IMR-90 (cell line): ENCODE results near the gene CERS6. TPM values are rescaled to one million over a fixed set of nuclear protein-coding genes. Genes with fewer than 3 reads are reported as not detected.

Source experiments
- ATAC-seq: fragments of 200-7000 bp; cut with Tn5 transposase; 2 replicates; pipeline ENCODE4 v1.9.1; 2020; ENCODE audit warnings: low read depth, mild to moderate bottlenecking, moderate library complexity
- BruUV-seq: library from RNA; stranded (reverse); fragments of 400-500 nt; replicated peaks from 2 replicates; lab custom pipeline; 2021; lab: Mats Ljungman, UMichigan
- CTCF ChIA-PET: fragments of 300-600 bp; formaldehyde crosslinking; extraction: SDS; loops from one replicate; lab custom pipeline; 2021; ENCODE audit warnings: antibody characterized with exemption; lab: Yijun Ruan, JAX
- POLR2A ChIA-PET: fragments of 300-600 bp; sonication (Branson Sonifier 250); formaldehyde crosslinking; loops from one replicate; lab custom pipeline; 2022; ENCODE audit warnings: antibody characterized with exemption; ENCODE audit not compliant: unreplicated experiment; lab: Charles Lee
- DNase-seq: peaks from one replicate; pipeline ENCODE4 v3.0.0; 2013
- H2AFZ ChIP-seq: replicated peaks from 2 replicates; pipeline ENCODE3; 2013; ENCODE audit warnings: low read length, mild to moderate bottlenecking; ENCODE audit not compliant: poor library complexity
- H2AK5ac ChIP-seq: 2 replicates; pipeline ENCODE4 v1.6.1; 2013; ENCODE audit warnings: low read depth, low read length, inconsistent platforms
- H2AK9ac ChIP-seq: replicated peaks from 2 replicates; pipeline ENCODE3; 2013; ENCODE audit warnings: mild to moderate bottlenecking, low read depth, low read length, moderate library complexity; ENCODE audit not compliant: poor library complexity
- H2BK120ac ChIP-seq: 2 replicates; pipeline ENCODE4 v1.6.1; 2013; ENCODE audit warnings: low read depth, low read length, inconsistent platforms
- H2BK15ac ChIP-seq: 3 replicates; pipeline ENCODE4 v1.6.1; 2013; ENCODE audit warnings: low read depth, low read length, inconsistent platforms
- H2BK20ac ChIP-seq: 2 replicates; pipeline ENCODE4 v1.6.1; 2013; ENCODE audit warnings: low read depth, mild to moderate bottlenecking, inconsistent platforms, low read length, moderate library complexity
- H2BK5ac ChIP-seq: 2 replicates; pipeline ENCODE4 v1.6.1; 2013; ENCODE audit warnings: mild to moderate bottlenecking, low read depth, low read length, inconsistent platforms; ENCODE audit not compliant: poor library complexity, severe bottlenecking
- H3K14ac ChIP-seq: replicated peaks from 2 replicates; pipeline ENCODE4 v1.6.1; 2013; ENCODE audit warnings: low read depth, low read length, inconsistent platforms
- H3K18ac ChIP-seq: 2 replicates; pipeline ENCODE4 v1.6.1; 2013; ENCODE audit warnings: low read depth, low read length, control low read depth
- H3K23ac ChIP-seq: 2 replicates; pipeline ENCODE4 v1.6.1; 2013; ENCODE audit warnings: low read depth, low read length, inconsistent platforms
- H3K27ac ChIP-seq: 2 replicates; pipeline ENCODE4 v1.5.1; 2013; ENCODE audit warnings: mild to moderate bottlenecking, control low read depth, low read length; ENCODE audit not compliant: insufficient read depth
- H3K27me3 ChIP-seq: 2 replicates; pipeline ENCODE4 v1.6.1; 2013; ENCODE audit warnings: low read length; ENCODE audit not compliant: control insufficient read depth, insufficient read depth
- H3K36me3 ChIP-seq: 2 replicates; pipeline ENCODE4 v1.6.1; 2013; ENCODE audit warnings: low read length, mixed read lengths; ENCODE audit not compliant: control insufficient read depth, insufficient read depth
- H3K4ac ChIP-seq: 2 replicates; pipeline ENCODE4 v1.6.1; 2013; ENCODE audit warnings: low read depth, low read length, inconsistent platforms
- H3K4me1 ChIP-seq: 2 replicates; pipeline ENCODE4 v1.6.1; 2013; ENCODE audit warnings: low read length, mixed read lengths; ENCODE audit not compliant: control insufficient read depth, insufficient read depth
- H3K4me2 ChIP-seq: 2 replicates; pipeline ENCODE4 v1.6.1; 2013; ENCODE audit warnings: low read depth, mild to moderate bottlenecking, control low read depth, low read length, moderate library complexity
- H3K4me3 ChIP-seq: 2 replicates; pipeline ENCODE4 v1.5.1; 2013; ENCODE audit warnings: low read depth, mild to moderate bottlenecking, control low read depth, low read length, moderate library complexity; ENCODE audit not compliant: insufficient read depth
- H3K56ac ChIP-seq: 2 replicates; pipeline ENCODE4 v1.6.1; 2013; ENCODE audit warnings: low read length, inconsistent platforms; ENCODE audit not compliant: insufficient read depth; ENCODE audit errors: extremely low read depth
- H3K79me1 ChIP-seq, 2 experiments: 2 replicates each; pipeline ENCODE4 v1.6.1; 2013; ENCODE audit warnings: low read length in 2 of 2, inconsistent platforms in 1 of 2, low read depth in 1 of 2
- H3K9ac ChIP-seq: 2 replicates; pipeline ENCODE4 v1.6.1; 2013; ENCODE audit warnings: low read depth, low read length, control low read depth
- H3K9me1 ChIP-seq: 2 replicates; pipeline ENCODE4 v1.6.1; 2013; ENCODE audit warnings: low read length, inconsistent platforms; ENCODE audit not compliant: insufficient read depth
- H3K9me3 ChIP-seq: 2 replicates; pipeline ENCODE4 v1.6.1; 2013; ENCODE audit warnings: low read length; ENCODE audit not compliant: control insufficient read depth, insufficient read depth
- H4K20me1 ChIP-seq: 2 replicates; pipeline ENCODE4 v1.6.1; 2013; ENCODE audit warnings: low read length, inconsistent platforms; ENCODE audit not compliant: insufficient read depth
- H4K5ac ChIP-seq: 2 replicates; pipeline ENCODE4 v1.6.1; 2013; ENCODE audit warnings: mild to moderate bottlenecking, low read depth, low read length, control low read depth
- H4K8ac ChIP-seq, 2 experiments: 2 replicates each; pipeline ENCODE4 v1.6.1; 2013; ENCODE audit warnings: low read depth in 2 of 2, low read length in 2 of 2, control low read depth in 1 of 2, inconsistent platforms in 1 of 2
- H4K91ac ChIP-seq: 2 replicates; pipeline ENCODE4 v1.6.1; 2013; ENCODE audit warnings: low read depth, low read length, inconsistent platforms; ENCODE audit not compliant: insufficient read depth
- BHLHE40 ChIP-seq: fragments of 150-350 bp; IDR thresholded peaks from 2 replicates; pipeline ENCODE4 v1.6.1; 2016; ENCODE audit warnings: mild to moderate bottlenecking, low read depth, low read length
- CEBPB ChIP-seq: IDR thresholded peaks from 2 replicates; pipeline ENCODE4 v1.6.1; 2012; ENCODE audit warnings: low read depth, low read length, improper control_type of control experiment
- CHD1 ChIP-seq: IDR thresholded peaks from 2 replicates; pipeline ENCODE4 v1.6.1; 2012; ENCODE audit warnings: low read depth, low read length, improper control_type of control experiment
- FOS ChIP-seq: fragments of 150-350 bp; IDR thresholded peaks from 2 replicates; pipeline ENCODE4 v1.6.1; 2016; ENCODE audit warnings: low read depth, low read length
- MAFK ChIP-seq: IDR thresholded peaks from 2 replicates; pipeline ENCODE4 v1.6.1; 2012; ENCODE audit warnings: low read depth, low read length, improper control_type of control experiment
- MAZ ChIP-seq: IDR thresholded peaks from 2 replicates; pipeline ENCODE4 v1.6.1; 2012; ENCODE audit warnings: low read depth, mild to moderate bottlenecking, low read length, improper control_type of control experiment, moderate library complexity, borderline replicate concordance
- MXI1 ChIP-seq: IDR thresholded peaks from 2 replicates; pipeline ENCODE4 v1.6.1; 2012; ENCODE audit warnings: low read depth, mild to moderate bottlenecking, low read length, moderate library complexity, borderline replicate concordance
- NFE2L2 ChIP-seq: fragments of 150-350 bp; IDR thresholded peaks from 2 replicates; pipeline ENCODE4 v1.6.1; 2016; ENCODE audit warnings: low read depth, mild to moderate bottlenecking, low read length
- POLR2A ChIP-seq: IDR thresholded peaks from 2 replicates; pipeline ENCODE4 v1.6.1; 2012; ENCODE audit warnings: mild to moderate bottlenecking, low read depth, low read length
- RAD21 ChIP-seq: IDR thresholded peaks from 2 replicates; pipeline ENCODE4 v1.6.1; 2012; ENCODE audit warnings: low read length, improper control_type of control experiment
- RCOR1 ChIP-seq: IDR thresholded peaks from 2 replicates; pipeline ENCODE4 v1.6.1; 2012; ENCODE audit warnings: mild to moderate bottlenecking, low read length, improper control_type of control experiment; ENCODE audit not compliant: insufficient replicate concordance
- RFX5 ChIP-seq: IDR thresholded peaks from 2 replicates; pipeline ENCODE4 v1.8.0; 2012; ENCODE audit warnings: low read depth, mild to moderate bottlenecking, low read length, moderate library complexity
- SMC3 ChIP-seq: fragments of 150-350 bp; IDR thresholded peaks from 2 replicates; pipeline ENCODE4 v1.6.1; 2016; ENCODE audit warnings: low read depth, mild to moderate bottlenecking, antibody characterized with exemption, low read length, moderate library complexity
- WGBS, 2 experiments: methylation state at CpG; one replicate each; pipeline versions ENCODE4 v1.1.5 to v1.1.7; 2013; ENCODE audit warnings: missing lambda C conversion rate in 2 of 2; ENCODE audit not compliant: insufficient read length in 1 of 2; ENCODE audit errors: extremely low coverage in 2 of 2; 5-methylcytosine and 5-hydroxymethylcytosine counted together
- dilution Hi-C: fragments of 300-500 bp; cut with HindIII; formaldehyde crosslinking; loops from one replicate; pipeline ENCODE4 v1.14.3; 2018; ENCODE audit warnings: low sequenced_read_pairs; ENCODE audit not compliant: unreplicated experiment
- in situ Hi-C: fragments of 300-500 bp; cut with MboI; formaldehyde crosslinking; loops from 3 replicates; pipeline ENCODE4 v1.14.3; 2019; ENCODE audit warnings: low sequenced_read_pairs, inconsistent platforms, mixed read lengths
- intact Hi-C: fragments of 100-400 bp; cut with micrococcal nuclease; formaldehyde crosslinking; loops from 2 replicates; pipeline ENCODE4 v1.10.0; 2022
- polyA plus RNA-seq, 3 experiments: library from polyadenylated mRNA; depleted of rRNA; stranded (reverse); fragments of >200 nt; gene quantifications; 2 replicates each; pipeline ENCODE4 v1.2.3, GENCODE V29; 2012; ENCODE audit warnings: low replicate concordance in 1 of 3
- total RNA-seq: library from RNA; depleted of rRNA; stranded (reverse); fragments of >200 nt; gene quantifications from 2 replicates; pipeline ENCODE4 v1.2.3, GENCODE V29; 2012
- TF ChIP-seq, protein P1 (sequence below): fragments of 150-350 bp; IDR thresholded peaks from 2 replicates; pipeline ENCODE4 v1.6.1; 2017; ENCODE audit warnings: mild to moderate bottlenecking, antibody characterized with exemption, low read length, low read depth
- TF ChIP-seq, protein P2 (sequence below): fragments of 150-350 bp; IDR thresholded peaks from 2 replicates; pipeline ENCODE4 v1.6.1; 2016; ENCODE audit warnings: low read depth, mild to moderate bottlenecking, low read length, moderate library complexity, borderline replicate concordance

The CERS6 gene
- total and polyA plus RNA-seq, 2 of the 4 experiments (the other 2 are of a cell fraction), result 2.1 to 5.7 TPM

DNA sequence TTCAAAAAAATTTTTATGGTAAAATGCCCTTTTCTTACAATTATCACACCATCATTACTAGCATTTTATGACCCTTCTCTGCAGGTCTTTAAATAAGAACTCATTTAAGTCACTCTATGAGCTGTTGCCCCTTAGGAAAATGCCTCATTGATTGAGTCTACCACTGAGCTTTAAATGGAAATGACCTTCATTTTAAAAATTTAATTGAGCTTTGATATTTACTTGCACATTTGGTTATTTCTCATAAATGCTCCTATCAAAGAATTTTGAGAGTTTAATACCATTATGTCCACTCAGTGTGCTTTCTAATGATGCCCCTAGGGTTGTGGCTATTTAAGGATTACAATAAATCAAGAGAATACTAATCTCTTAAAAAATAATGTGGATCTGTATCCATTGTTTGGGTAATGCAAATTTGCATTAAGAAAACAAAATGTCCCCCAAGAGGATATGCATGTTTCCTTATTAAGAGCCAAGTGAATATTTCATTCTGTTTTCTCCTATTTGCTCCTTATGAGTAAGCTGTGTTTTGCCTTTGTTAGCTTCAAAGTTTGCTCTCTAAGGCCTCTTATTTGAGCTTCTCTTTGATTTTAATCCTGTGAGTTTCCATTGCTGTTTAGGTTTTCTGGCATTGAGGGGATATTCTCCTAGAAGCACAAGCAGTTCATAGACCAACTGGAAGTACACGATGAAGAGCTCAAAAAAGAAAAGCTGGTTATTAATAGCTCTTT lies 69.8 kb downstream of the CERS6 start:
- no peaks in the 10 kb centered on the region for H3K36me3 ChIP-seq
- no peak overlapping the region for H3K18ac ChIP-seq
- 0 out of 4 replicates have a peak, but pooled peaks cover 0 to 5% of the 10 kb centered on the region in 2 experiments for H3K79me1 ChIP-seq
- H2BK20ac ChIP-seq, result no peak overlapping the region
- no peak overlapping the region for H3K56ac ChIP-seq
- no peak overlapping the region for H2BK120ac ChIP-seq
- H3K9ac ChIP-seq, result no peak overlapping the region
- H2AK5ac ChIP-seq, result no peak overlapping the region
- H3K4me1 ChIP-seq, result peaks cover 12% of the 10 kb centered on the region; the same call in 1 of the 2 replicates
- 0 out of 2 replicates have a peak, but pooled peaks cover 3% of the 10 kb centered on the region for H3K9me1 ChIP-seq
- no peak overlapping the region for H4K8ac ChIP-seq
- DNase-seq (no peak), ATAC-seq (no peak)
- no peak overlapping the region for H4K5ac ChIP-seq
- H2BK5ac ChIP-seq, result no peak overlapping the region
- no peak overlapping the region for H2AK9ac ChIP-seq
- no peak overlapping the region for H3K14ac ChIP-seq
- no peak overlapping the region for H3K27ac ChIP-seq
- no peaks in the 10 kb centered on the region for H3K27me3 ChIP-seq
- no peak overlapping the region for H2BK15ac ChIP-seq
- H3K4ac ChIP-seq, result no peak overlapping the region
- no peak overlapping the region for H3K4me2 ChIP-seq
- H4K91ac ChIP-seq, result no peak overlapping the region
- H4K20me1 ChIP-seq, result no peaks in the 10 kb centered on the region
- H3K9me3 ChIP-seq, result no peaks in the 10 kb centered on the region
- intact Hi-C loops, result no loop called here
- no CpG with 5 or more reads among the region's 1 CpG for WGBS, 2 experiments
- CTCF ChIA-PET, result interaction anchor here (1.4 kb wide), 1 partner anchor 19 kb away, joined by 3 read pairs; no protein-coding TSS in a partner anchor
- dilution Hi-C loops, result no loop called here
- no TSS peak for BruUV-seq
- no peak overlapping the region for H2AFZ ChIP-seq
- H3K4me3 ChIP-seq, result no peak overlapping the region
- in situ Hi-C loops, result no loop called here
- POLR2A ChIA-PET, result no interaction called here
- no peak overlapping the region for H3K23ac ChIP-seq
- TF ChIP-seq NFE2L2 (no peak), POLR2A (no peak), MXI1 (no peak), RAD21 (no peak), RCOR1 (no peak), RFX5 (no peak), CEBPB (no peak), BHLHE40 (no peak), FOS (no peak), SMC3 (no peak), MAFK (no peak), MAZ (no peak), CHD1 (no peak)
- TF ChIP-seq, protein P1, sequence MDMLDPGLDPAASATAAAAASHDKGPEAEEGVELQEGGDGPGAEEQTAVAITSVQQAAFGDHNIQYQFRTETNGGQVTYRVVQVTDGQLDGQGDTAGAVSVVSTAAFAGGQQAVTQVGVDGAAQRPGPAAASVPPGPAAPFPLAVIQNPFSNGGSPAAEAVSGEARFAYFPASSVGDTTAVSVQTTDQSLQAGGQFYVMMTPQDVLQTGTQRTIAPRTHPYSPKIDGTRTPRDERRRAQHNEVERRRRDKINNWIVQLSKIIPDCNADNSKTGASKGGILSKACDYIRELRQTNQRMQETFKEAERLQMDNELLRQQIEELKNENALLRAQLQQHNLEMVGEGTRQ, result no peak
- TF ChIP-seq, protein P2, sequence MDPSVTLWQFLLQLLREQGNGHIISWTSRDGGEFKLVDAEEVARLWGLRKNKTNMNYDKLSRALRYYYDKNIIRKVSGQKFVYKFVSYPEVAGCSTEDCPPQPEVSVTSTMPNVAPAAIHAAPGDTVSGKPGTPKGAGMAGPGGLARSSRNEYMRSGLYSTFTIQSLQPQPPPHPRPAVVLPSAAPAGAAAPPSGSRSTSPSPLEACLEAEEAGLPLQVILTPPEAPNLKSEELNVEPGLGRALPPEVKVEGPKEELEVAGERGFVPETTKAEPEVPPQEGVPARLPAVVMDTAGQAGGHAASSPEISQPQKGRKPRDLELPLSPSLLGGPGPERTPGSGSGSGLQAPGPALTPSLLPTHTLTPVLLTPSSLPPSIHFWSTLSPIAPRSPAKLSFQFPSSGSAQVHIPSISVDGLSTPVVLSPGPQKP, result no peak
